ENCODE data around the gene HIRA. TPM values are rescaled to one million over a fixed set of nuclear protein-coding genes. Genes with fewer than 3 reads are reported as not detected.

Gene HIRA
- total RNA-seq, 2 experiments from 2014 or later = 31.2 to 55.7 TPM

- Histone ChIP-seq H3K4me3 (ENCODE audit: low read depth, low read length, poor library complexity, severe bottlenecking) (no peak overlapping the region), H3K9me3 (ENCODE audit: low read length) (no peaks in the 10 kb centered on the region), H3K36me3 (ENCODE audit: insufficient read depth, low read length) (peaks cover 94% of the 10 kb centered on the region), H3K27ac (ENCODE audit: low read depth, low read length, poor library complexity, severe bottlenecking) (no peak overlapping the region), H2AFZ (ENCODE audit: low read length) (no peak overlapping the region), H3K4me1 (ENCODE audit: insufficient read depth, low read length, poor library complexity, severe bottlenecking) (no peaks in the 10 kb centered on the region), H3K4me2 (ENCODE audit: low read length) (no peak overlapping the region), H3K79me2 (ENCODE audit: insufficient read depth, low read depth, low read length) (no peaks in the 10 kb centered on the region), H4K20me1 (ENCODE audit: insufficient read depth, low read length) (no peaks in the 10 kb centered on the region), H3K9me2 (ENCODE audit: insufficient read depth, low read length) (no peaks in the 10 kb centered on the region)
- no peak for TF ChIP-seq CTCF (conservative IDR thresholded peaks at IDR 0.05; ENCODE audit: low read length)
- TF ChIP-seq EZH2phosphoT487 (IDR thresholded peaks at IDR 0.05; ENCODE audit: borderline replicate concordance, low read depth, low read length) = no peak
- CTCF ChIA-PET (ENCODE audit: unreplicated experiment) = no interaction called here
- intact Hi-C loops (cut with micrococcal nuclease; ENCODE audit: unreplicated experiment) = no loop called here
- DNase-seq (ENCODE audit: low spot score) = no peak
- POLR2A ChIA-PET = interaction anchor here (0.6 to 1.0 kb wide), 2 partner anchors 47 to 529 kb away, joined by 3 read pairs; no protein-coding TSS in a partner anchor
- BruUV-seq (replicated peaks) = TSS peak; percentile 11
Measured at GRCh38 chr22:19373450-19373849, 58.1 kb downstream of the HIRA start.

- ChIA-PET POLR2A (interaction anchor here (1.1 to 1.3 kb wide), 2 partner anchors 10 to 23 kb away, joined by 3 read pairs; no protein-coding TSS in a partner anchor), CTCF (ENCODE audit: unreplicated experiment) (no interaction called here)
- no peaks in the 10 kb centered on the region for H3K4me1 ChIP-seq (ENCODE audit: insufficient read depth, low read length, poor library complexity, severe bottlenecking)
- no peak for DNase-seq (ENCODE audit: low spot score)
- intact Hi-C loops (cut with micrococcal nuclease; ENCODE audit: unreplicated experiment) = no loop called here
- no peak overlapping the region for H3K4me3 ChIP-seq (ENCODE audit: low read depth, low read length, poor library complexity, severe bottlenecking)
- no peaks in the 10 kb centered on the region for H3K79me2 ChIP-seq (ENCODE audit: insufficient read depth, low read depth, low read length)
- no peak for TF ChIP-seq EZH2phosphoT487 (IDR thresholded peaks at IDR 0.05; ENCODE audit: borderline replicate concordance, low read depth, low read length)
- TF ChIP-seq CTCF (conservative IDR thresholded peaks at IDR 0.05; ENCODE audit: low read length) = no peak
- H3K9me2 ChIP-seq (ENCODE audit: insufficient read depth, low read length) = no peaks in the 10 kb centered on the region
- H3K4me2 ChIP-seq (ENCODE audit: low read length) = no peak overlapping the region
- no peak overlapping the region for H2AFZ ChIP-seq (ENCODE audit: low read length)
- H3K36me3 ChIP-seq (ENCODE audit: insufficient read depth, low read length) = peaks cover 94% of the 10 kb centered on the region
- H3K9me3 ChIP-seq (ENCODE audit: low read length) = no peaks in the 10 kb centered on the region
- H4K20me1 ChIP-seq (ENCODE audit: insufficient read depth, low read length) = no peaks in the 10 kb centered on the region
- BruUV-seq (replicated peaks) = TSS peak; percentile 55
- H3K27ac ChIP-seq (ENCODE audit: low read depth, low read length, poor library complexity, severe bottlenecking) = no peak overlapping the region
Measured at GRCh38 chr22:19371893-19372292, 59.6 kb downstream of the HIRA start.

GRCh38 chr22:19368876-19369275 lies 62.7 kb downstream of the HIRA start:
- Histone ChIP-seq H4K20me1 (ENCODE audit: insufficient read depth, low read length) (no peaks in the 10 kb centered on the region), H2AFZ (ENCODE audit: low read length) (no peak overlapping the region), H3K4me2 (ENCODE audit: low read length) (no peak overlapping the region), H3K9me2 (ENCODE audit: insufficient read depth, low read length) (no peaks in the 10 kb centered on the region), H3K36me3 (ENCODE audit: insufficient read depth, low read length) (peaks cover 90% of the 10 kb centered on the region), H3K79me2 (ENCODE audit: insufficient read depth, low read depth, low read length) (no peaks in the 10 kb centered on the region), H3K27ac (ENCODE audit: low read depth, low read length, poor library complexity, severe bottlenecking) (no peak overlapping the region), H3K4me3 (ENCODE audit: low read depth, low read length, poor library complexity, severe bottlenecking) (no peak overlapping the region), H3K9me3 (ENCODE audit: low read length) (no peaks in the 10 kb centered on the region), H3K4me1 (ENCODE audit: insufficient read depth, low read length, poor library complexity, severe bottlenecking) (no peaks in the 10 kb centered on the region)
- ChIA-PET POLR2A (interaction anchor here (0.6 to 0.7 kb wide), 3 partner anchors 25 to 1382 kb away, joined by 3 to 5 read pairs (median 3); no protein-coding TSS in a partner anchor), CTCF (ENCODE audit: unreplicated experiment) (no interaction called here)
- BruUV-seq (replicated peaks) = no TSS peak
- TF ChIP-seq EZH2phosphoT487 (IDR thresholded peaks at IDR 0.05; ENCODE audit: borderline replicate concordance, low read depth, low read length) (no peak), CTCF (conservative IDR thresholded peaks at IDR 0.05; ENCODE audit: low read length) (no peak)
- intact Hi-C loops (cut with micrococcal nuclease; ENCODE audit: unreplicated experiment) = no loop called here
- no peak for DNase-seq (ENCODE audit: low spot score)

Data from OCI-LY7 (cell line).